Fibroblast of the aortic adventitia (primary cell): Measurements from ENCODE around the gene ANXA11. TPM values are rescaled to one million over a fixed set of nuclear protein-coding genes. Genes with fewer than 3 reads are reported as not detected.

Experiments
- DNase-seq: peaks from one replicate; pipeline ENCODE4 v3.0.0-alpha.2; 2010; ENCODE audit warnings: low read depth
- H3K4me3 ChIP-seq: 2 replicates; pipeline ENCODE4 v1.5.1; 2011; ENCODE audit warnings: low read depth, mild to moderate bottlenecking, control low read depth, low read length, moderate library complexity
- CTCF ChIP-seq: IDR thresholded peaks from 2 replicates; pipeline ENCODE4 v1.5.1; 2011; ENCODE audit warnings: mild to moderate bottlenecking, low read length, control low read depth, inconsistent platforms; ENCODE audit not compliant: insufficient read depth
- total RNA-seq: library from RNA; depleted of rRNA; stranded (reverse); fragments of >200 nt; gene quantifications from 2 replicates; pipeline ENCODE4 v1.2.3, GENCODE V29; 2012; ENCODE audit warnings: low replicate concordance

ANXA11 gene
- total RNA-seq, 1 donor: 153 TPM

- TF ChIP-seq CTCF: no peak
- H3K4me3 ChIP-seq: no peak overlapping the region
- no peak for DNase-seq
Observed at GRCh38 chr10:80176526-80176925, 28.8 kb downstream of the ANXA11 start.

- no peak overlapping the region for H3K4me3 ChIP-seq
- DNase-seq: no peak
- TF ChIP-seq CTCF: no peak
Observed at GRCh38 chr10:80174641-80175395, 30.5 kb downstream of the ANXA11 start.

- no peak for TF ChIP-seq CTCF
- no peak for DNase-seq
- no peak overlapping the region for H3K4me3 ChIP-seq
Observed at GRCh38 chr10:80173466-80173865, 31.9 kb downstream of the ANXA11 start.

GRCh38 chr10:80172896-80173295, 32.4 kb downstream of the ANXA11 start:
- H3K4me3 ChIP-seq: no peak overlapping the region
- no peak for TF ChIP-seq CTCF
- DNase-seq: no peak

GRCh38 chr10:80171248-80171660, 34.1 kb downstream of the ANXA11 start:
- TF ChIP-seq CTCF: no peak
- H3K4me3 ChIP-seq: no peak overlapping the region
- DNase-seq: no peak

- no peak overlapping the region for H3K4me3 ChIP-seq
- DNase-seq: no peak
- TF ChIP-seq CTCF: no peak
Observed at GRCh38 chr10:80170641-80171040, 34.7 kb downstream of the ANXA11 start.

GRCh38 chr10:80170026-80170425, 35.3 kb downstream of the ANXA11 start:
- no peak for DNase-seq
- no peak overlapping the region for H3K4me3 ChIP-seq
- no peak for TF ChIP-seq CTCF
